HG02840 (cell line): ENCODE data around the gene TASOR2.

Source experiments
- ATAC-seq: cut with Tn5 transposase; IDR thresholded peaks from one replicate; pipeline ENCODE4 v1.9.1; 2021; ENCODE audit warnings: mild to moderate bottlenecking, moderate library complexity, moderate number of reproducible peaks; ENCODE audit not compliant: unreplicated experiment, low FRiP score

TASOR2 gene

GRCh38 chr10:5683065-5683464 is 1.6 kb upstream of the TASOR2 start:
- no peak for ATAC-seq

GRCh38 chr10:5684971-5685763 is 529 bp downstream of the TASOR2 start:
- peak; percentile 48 for ATAC-seq

GRCh38 chr10:5685764-5686240 is 1.2 kb downstream of the TASOR2 start:
- ATAC-seq, result no peak

GRCh38 chr10:5688587-5688986 is 3.9 kb downstream of the TASOR2 start:
- ATAC-seq, result no peak

- ATAC-seq, result no peak
Observed at GRCh38 chr10:5691786-5692185, 7.1 kb downstream of the TASOR2 start.

- peak; percentile 75 for ATAC-seq
Observed at GRCh38 chr10:5692461-5693358, 8.1 kb downstream of the TASOR2 start.

GRCh38 chr10:5694573-5694972 is 9.9 kb downstream of the TASOR2 start:
- no peak for ATAC-seq

- no peak for ATAC-seq
Observed at GRCh38 chr10:5697342-5697741, 12.7 kb downstream of the TASOR2 start.

- ATAC-seq, result no peak
Observed at GRCh38 chr10:5698062-5698461, 13.4 kb downstream of the TASOR2 start.

- ATAC-seq, result no peak
Observed at GRCh38 chr10:5708356-5708755, 23.7 kb downstream of the TASOR2 start.

- ATAC-seq, result no peak
Observed at GRCh38 chr10:5709865-5710264, 25.2 kb downstream of the TASOR2 start.

GRCh38 chr10:5710859-5711258 is 26.2 kb downstream of the TASOR2 start:
- no peak for ATAC-seq

GRCh38 chr10:5711642-5712041 is 27.0 kb downstream of the TASOR2 start:
- no peak for ATAC-seq

GRCh38 chr10:5719546-5719945 is 34.9 kb downstream of the TASOR2 start:
- no peak for ATAC-seq

GRCh38 chr10:5720182-5720581 is 35.5 kb downstream of the TASOR2 start:
- no peak for ATAC-seq

GRCh38 chr10:5723692-5724091 is 39.1 kb downstream of the TASOR2 start:
- ATAC-seq, result no peak

GRCh38 chr10:5730766-5731165 is 46.1 kb downstream of the TASOR2 start:
- no peak for ATAC-seq

GRCh38 chr10:5731559-5731958 is 46.9 kb downstream of the TASOR2 start:
- ATAC-seq, result no peak

- ATAC-seq, result no peak
Observed at GRCh38 chr10:5732141-5732540, 47.5 kb downstream of the TASOR2 start.
